A673 (cell line): ENCODE results near the gene TFDP1. TPM values are rescaled to one million over a fixed set of nuclear protein-coding genes. Genes with fewer than 3 reads are reported as not detected.

Experiments
- Bru-seq: library from RNA; stranded (reverse); fragments of 400-500 nt; gene quantifications from one replicate; lab custom pipeline; 2021; lab: Mats Ljungman, UMichigan
- BruChase-seq, 2 experiments: library from RNA; stranded (reverse); fragments of 400-500 nt; gene quantifications; one replicate each; lab custom pipeline; 2021; lab: Mats Ljungman, UMichigan
- BruUV-seq: library from RNA; stranded (reverse); fragments of 400-500 nt; replicated peaks from 2 replicates; lab custom pipeline; 2021; lab: Mats Ljungman, UMichigan
- CTCF ChIA-PET: fragments of 300-600 bp; sonication (Branson Sonifier 250); formaldehyde crosslinking; loops from one replicate; lab custom pipeline; 2022; ENCODE audit warnings: antibody characterized with exemption; lab: Charles Lee
- POLR2A ChIA-PET: fragments of 300-600 bp; sonication (Branson Sonifier 250); formaldehyde crosslinking; loops from one replicate; lab custom pipeline; 2022; ENCODE audit warnings: antibody characterized with exemption; ENCODE audit not compliant: low non-redundant PET; lab: Charles Lee
- DNase-seq: peaks from one replicate; pipeline ENCODE4 v3.0.0-alpha.2; 2015; ENCODE audit warnings: low spot score
- H3K27ac ChIP-seq: fragments of 200-600 bp; sonication (generic); 2 replicates; pipeline ENCODE4 v1.5.1; 2016; ENCODE audit warnings: mixed run types, low read depth, mild to moderate bottlenecking, mixed read lengths, antibody characterized with exemption, low read length; ENCODE audit not compliant: poor library complexity, severe bottlenecking
- H3K27me3 ChIP-seq: fragments of 200-600 bp; sonication (generic); replicated peaks from 2 replicates; pipeline ENCODE4 v1.6.1; 2017; ENCODE audit warnings: mixed run types, low read depth, mild to moderate bottlenecking, mixed read lengths, antibody characterized with exemption, low read length; ENCODE audit not compliant: insufficient read depth, poor library complexity
- H3K36me3 ChIP-seq: fragments of 200-600 bp; sonication (generic); 2 replicates; pipeline ENCODE4 v1.6.1; 2016; ENCODE audit warnings: mixed run types, mild to moderate bottlenecking, mixed read lengths, antibody characterized with exemption, low read length; ENCODE audit not compliant: insufficient read depth, poor library complexity, severe bottlenecking
- H3K4me1 ChIP-seq: fragments of 200-600 bp; sonication (generic); 2 replicates; pipeline ENCODE4 v1.6.1; 2017; ENCODE audit warnings: mixed run types, mild to moderate bottlenecking, mixed read lengths, antibody characterized with exemption, low read length; ENCODE audit not compliant: insufficient read depth, poor library complexity, severe bottlenecking
- H3K4me3 ChIP-seq: fragments of 200-600 bp; sonication (generic); 2 replicates; pipeline ENCODE4 v1.5.1; 2016; ENCODE audit warnings: low read depth, mixed run types, mild to moderate bottlenecking, mixed read lengths, low read length; ENCODE audit not compliant: poor library complexity, severe bottlenecking
- H3K9me3 ChIP-seq: fragments of 200-600 bp; sonication (generic); 2 replicates; pipeline ENCODE4 v1.6.1; 2016; ENCODE audit warnings: mixed run types, low read depth, mild to moderate bottlenecking, mixed read lengths, antibody characterized with exemption, low read length; ENCODE audit not compliant: poor library complexity, severe bottlenecking
- EZH2 ChIP-seq: fragments of 200-600 bp; sonication (generic); IDR thresholded peaks from 2 replicates; pipeline ENCODE4 v1.6.1; 2017; ENCODE audit warnings: borderline replicate concordance, low read depth, mild to moderate bottlenecking, mixed read lengths, antibody characterized with exemption, low read length; ENCODE audit not compliant: poor library complexity, severe bottlenecking
- intact Hi-C: fragments of 100-400 bp; cut with micrococcal nuclease; formaldehyde crosslinking; loops from one replicate; pipeline ENCODE4 v1.10.0; 2022; ENCODE audit not compliant: unreplicated experiment
- long read RNA-seq: library from polyadenylated mRNA; stranded (forward); transcript quantifications from one replicate; pipeline ENCODE4 v2.0.0, GENCODE V29; 2022
- total RNA-seq: library from RNA; stranded (reverse); gene quantifications from 2 replicates; pipeline ENCODE4 v1.2.3, GENCODE V29; 2021
- TF ChIP-seq, protein P1 (sequence below): fragments of 300-800, 200-600 bp; sonication (generic); conservative IDR thresholded peaks from 2 replicates; pipeline ENCODE4 v1.5.1; 2017; ENCODE audit warnings: low read depth, mild to moderate bottlenecking, antibody characterized with exemption, low read length, moderate library complexity, mixed read lengths

The TFDP1 gene, protein sequence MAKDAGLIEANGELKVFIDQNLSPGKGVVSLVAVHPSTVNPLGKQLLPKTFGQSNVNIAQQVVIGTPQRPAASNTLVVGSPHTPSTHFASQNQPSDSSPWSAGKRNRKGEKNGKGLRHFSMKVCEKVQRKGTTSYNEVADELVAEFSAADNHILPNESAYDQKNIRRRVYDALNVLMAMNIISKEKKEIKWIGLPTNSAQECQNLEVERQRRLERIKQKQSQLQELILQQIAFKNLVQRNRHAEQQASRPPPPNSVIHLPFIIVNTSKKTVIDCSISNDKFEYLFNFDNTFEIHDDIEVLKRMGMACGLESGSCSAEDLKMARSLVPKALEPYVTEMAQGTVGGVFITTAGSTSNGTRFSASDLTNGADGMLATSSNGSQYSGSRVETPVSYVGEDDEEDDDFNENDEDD
- total RNA-seq (141 and 153 TPM in 2 replicates), Bru-seq, nascent RNA (percentile 81 among the genes with signal in this experiment), BruChase-seq, experiment 1, labeled RNA remaining after a 2-hour chase (percentile 89 among the genes with signal in this experiment), BruChase-seq, experiment 2, labeled RNA remaining after a 6-hour chase (percentile 94 among the genes with signal in this experiment)
- long read RNA-seq, transcript TFDP1-204 (3 exons, 447 nt): minor isoform, 11 of 393 reads
- long read RNA-seq, transcript TFDP1-201 (12 exons, 2,648 nt): major isoform, 136 of 393 reads
- long read RNA-seq, partial matches to known transcripts: 48 of 393 reads
- long read RNA-seq, other reads (novel, unspliced or antisense): 198 of 393 reads

DNA sequence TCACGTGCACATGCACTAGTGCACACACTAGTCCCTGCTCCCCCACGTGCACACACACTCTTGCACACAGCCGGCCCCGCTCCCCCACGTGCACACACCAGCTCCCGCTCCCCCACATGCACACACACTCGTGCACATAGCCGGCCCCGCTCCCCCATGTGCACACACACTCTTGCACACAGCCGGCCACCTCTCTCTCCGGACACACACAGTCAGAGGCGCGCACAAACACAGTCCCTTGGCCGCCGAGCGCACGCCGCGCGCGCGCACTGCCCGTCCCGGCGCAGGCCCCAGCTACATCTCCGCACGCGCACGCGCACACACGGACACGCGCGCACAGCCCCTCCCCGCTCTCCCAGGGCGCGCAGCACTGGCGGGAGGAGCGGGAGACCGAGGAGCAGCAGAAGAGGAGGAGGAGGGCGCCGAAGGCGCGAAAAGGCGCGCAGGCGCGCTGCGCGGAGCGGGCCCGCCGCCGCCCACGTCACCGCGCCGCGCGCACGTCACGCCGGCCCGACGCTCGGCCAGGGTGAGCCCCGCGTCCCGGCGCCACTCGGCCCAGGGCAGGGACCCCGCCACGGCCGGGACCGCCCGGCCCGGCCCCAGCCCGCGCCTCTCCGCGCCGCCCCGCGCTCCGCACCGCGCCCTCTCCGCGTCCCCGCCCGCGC, at the start of gene TFDP1:
Gene TFDP1 (plus strand): TSS at position 549 of the 665 bp plus-strand sequence. CDS start 1,085 bp downstream, outside the sequence.
- BruUV-seq: no TSS peak
- DNase-seq: peak; percentile 97
- Histone ChIP-seq H3K27ac (peak within 1 kb of the TSS; percentile 82), H3K27me3 (no peaks in the 10 kb centered on the region), H3K9me3 (no peaks in the 10 kb centered on the region), H3K4me1 (peaks cover 7% of the 10 kb centered on the region), H3K4me3 (peak within 1 kb of the TSS; percentile 79), H3K36me3 (peaks cover 31% of the 10 kb centered on the region)
- ChIA-PET POLR2A (no interaction called here), CTCF (no interaction called here)
- no peak for TF ChIP-seq EZH2
- TF ChIP-seq, protein P1, sequence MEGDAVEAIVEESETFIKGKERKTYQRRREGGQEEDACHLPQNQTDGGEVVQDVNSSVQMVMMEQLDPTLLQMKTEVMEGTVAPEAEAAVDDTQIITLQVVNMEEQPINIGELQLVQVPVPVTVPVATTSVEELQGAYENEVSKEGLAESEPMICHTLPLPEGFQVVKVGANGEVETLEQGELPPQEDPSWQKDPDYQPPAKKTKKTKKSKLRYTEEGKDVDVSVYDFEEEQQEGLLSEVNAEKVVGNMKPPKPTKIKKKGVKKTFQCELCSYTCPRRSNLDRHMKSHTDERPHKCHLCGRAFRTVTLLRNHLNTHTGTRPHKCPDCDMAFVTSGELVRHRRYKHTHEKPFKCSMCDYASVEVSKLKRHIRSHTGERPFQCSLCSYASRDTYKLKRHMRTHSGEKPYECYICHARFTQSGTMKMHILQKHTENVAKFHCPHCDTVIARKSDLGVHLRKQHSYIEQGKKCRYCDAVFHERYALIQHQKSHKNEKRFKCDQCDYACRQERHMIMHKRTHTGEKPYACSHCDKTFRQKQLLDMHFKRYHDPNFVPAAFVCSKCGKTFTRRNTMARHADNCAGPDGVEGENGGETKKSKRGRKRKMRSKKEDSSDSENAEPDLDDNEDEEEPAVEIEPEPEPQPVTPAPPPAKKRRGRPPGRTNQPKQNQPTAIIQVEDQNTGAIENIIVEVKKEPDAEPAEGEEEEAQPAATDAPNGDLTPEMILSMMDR: no peak
- intact Hi-C loops: no loop called here

DNA sequence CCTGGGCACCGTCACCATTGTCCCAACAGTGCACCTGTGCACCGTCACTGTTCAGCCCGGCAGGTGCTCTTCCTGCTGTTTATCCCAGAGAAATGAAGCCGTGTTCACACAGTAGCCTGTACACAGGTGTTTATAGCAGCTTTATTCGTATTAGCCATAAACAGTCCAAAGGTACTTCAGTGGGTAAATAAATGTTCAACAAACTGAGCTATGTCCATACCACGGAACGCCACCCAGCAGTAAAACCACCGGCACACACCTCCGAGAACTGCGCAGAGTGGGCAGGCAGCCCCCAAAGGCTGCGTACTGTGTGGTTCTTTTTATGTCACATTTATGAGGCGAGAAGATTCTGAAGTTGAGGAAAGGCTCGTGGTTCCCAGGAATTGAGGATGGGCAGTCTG, 49.2 kb upstream of the TFDP1 start:
- H3K4me3 ChIP-seq: no peak overlapping the region

More for the DNA sequence above, 49.2 kb upstream of the TFDP1 start:
- Histone ChIP-seq H3K36me3 (no peaks in the 10 kb centered on the region), H3K4me1 (no peaks in the 10 kb centered on the region), H3K27me3 (no peaks in the 10 kb centered on the region), H3K27ac (no peak overlapping the region), H3K9me3 (no peaks in the 10 kb centered on the region)
- CTCF ChIA-PET: no interaction called here
- no peak for TF ChIP-seq EZH2
- TF ChIP-seq, protein P1: no peak
- POLR2A ChIA-PET: no interaction called here
- intact Hi-C loops: no loop called here
- BruUV-seq: no TSS peak
- no peak for DNase-seq
